AG09309 (cell line): ENCODE data around the gene TMEM132C.

Experiments
- DNase-seq: peaks from one replicate; pipeline ENCODE4 v3.0.0-alpha.2; 2010; ENCODE audit warnings: low read depth
- H3K4me3 ChIP-seq: 2 replicates; pipeline ENCODE4 v1.5.1; 2011; ENCODE audit warnings: mild to moderate bottlenecking, low read depth, low read length, moderate library complexity; ENCODE audit not compliant: control insufficient read depth
- CTCF ChIP-seq: IDR thresholded peaks from 2 replicates; pipeline ENCODE4 v1.5.1; 2011; ENCODE audit warnings: mild to moderate bottlenecking, low read depth, low read length, inconsistent platforms; ENCODE audit not compliant: insufficient read depth, control insufficient read depth; ENCODE audit errors: missing control alignments

Gene TMEM132C

GRCh38 chr12:128463881-128464280, 196.9 kb downstream of the TMEM132C start:
- no peak for DNase-seq
- H3K4me3 ChIP-seq = no peak overlapping the region
- TF ChIP-seq CTCF = no peak

GRCh38 chr12:128467882-128468281, 200.9 kb downstream of the TMEM132C start:
- DNase-seq = no peak
- TF ChIP-seq CTCF = no peak
- H3K4me3 ChIP-seq = no peak overlapping the region

GRCh38 chr12:128468926-128469325, 202.0 kb downstream of the TMEM132C start:
- no peak overlapping the region for H3K4me3 ChIP-seq
- no peak for DNase-seq
- no peak for TF ChIP-seq CTCF

GRCh38 chr12:128471491-128471890, 204.5 kb downstream of the TMEM132C start:
- DNase-seq = no peak
- TF ChIP-seq CTCF = no peak

GRCh38 chr12:128474916-128475315, 207.9 kb downstream of the TMEM132C start:
- no peak for TF ChIP-seq CTCF
- DNase-seq = no peak
- H3K4me3 ChIP-seq = no peak overlapping the region

More at GRCh38 chr12:128471491-128471890, 204.5 kb downstream of the TMEM132C start:
- no peak overlapping the region for H3K4me3 ChIP-seq

GRCh38 chr12:128476266-128476665, 209.3 kb downstream of the TMEM132C start:
- DNase-seq = no peak
- TF ChIP-seq CTCF = no peak

More at GRCh38 chr12:128476266-128476665, 209.3 kb downstream of the TMEM132C start:
- no peak overlapping the region for H3K4me3 ChIP-seq
